Measurements from ENCODE around the gene DHRSX. TPM values are rescaled to one million over a fixed set of nuclear protein-coding genes. Genes with fewer than 3 reads are reported as not detected.
"Not testable (repeated sequence)": the region's sequence is repeated elsewhere in the genome, so short reads cannot be mapped to it uniquely, and the experiment has no call there.

The DHRSX gene
- total and polyA plus RNA-seq, 3 donors from 2014 or later = 15.3 to 31.3 (median 29.2) TPM

DNA sequence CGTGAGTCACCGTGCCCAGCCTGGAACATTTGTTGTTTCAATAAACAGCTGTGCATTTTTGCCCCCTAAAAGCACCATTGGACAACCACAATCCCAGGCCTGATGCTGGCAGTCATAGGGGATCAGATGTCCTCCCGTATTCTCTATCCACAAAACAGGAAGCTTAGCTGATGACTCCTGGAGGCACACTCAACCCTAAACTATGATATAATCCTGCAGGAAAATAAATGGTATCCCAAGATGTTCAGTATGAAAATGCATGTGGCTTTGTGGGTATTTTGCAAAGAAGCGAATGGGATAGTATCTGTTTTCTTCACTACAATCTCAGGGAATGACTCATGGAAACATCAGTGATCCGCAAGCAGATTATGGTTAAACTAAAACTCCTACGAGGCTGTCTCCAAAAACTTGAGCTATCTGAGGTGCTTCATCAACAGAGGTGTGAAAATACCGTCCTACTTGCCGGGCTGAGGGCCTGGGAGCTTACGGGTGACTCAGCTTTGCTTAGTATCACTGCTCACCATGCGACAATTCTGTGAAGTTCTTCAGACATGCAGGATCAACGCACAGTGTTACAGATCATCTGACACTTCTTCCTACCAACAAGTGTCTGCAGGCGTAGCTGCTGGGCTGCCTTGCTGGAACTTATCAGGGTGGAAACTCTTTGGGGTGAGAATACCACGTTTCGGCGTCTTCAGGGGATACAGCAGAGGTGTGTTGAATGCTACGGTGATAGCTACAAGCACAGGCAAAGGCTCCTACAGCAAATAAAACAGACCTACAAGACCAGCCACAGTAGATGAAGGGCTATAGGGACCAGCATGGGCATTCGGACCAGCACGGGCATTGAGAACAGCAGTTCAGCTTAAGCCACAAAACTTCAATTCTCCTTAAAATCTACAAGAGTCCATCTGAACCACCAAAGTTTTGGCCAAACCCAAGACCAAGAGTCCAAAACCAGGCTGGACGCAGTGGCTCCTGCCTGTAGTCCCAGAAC lies 148.5 kb downstream of the DHRSX start:
- H3K27me3 ChIP-seq = no peaks in the 10 kb centered on the region
- 89% methylated on average over 11 to 19 of the region's 19 CpGs for WGBS, 2 donors
- no peak for DNase-seq
- H3K27ac ChIP-seq = no peak overlapping the region
- no peak overlapping the region for H3K4me3 ChIP-seq
- TF ChIP-seq, protein P1, sequence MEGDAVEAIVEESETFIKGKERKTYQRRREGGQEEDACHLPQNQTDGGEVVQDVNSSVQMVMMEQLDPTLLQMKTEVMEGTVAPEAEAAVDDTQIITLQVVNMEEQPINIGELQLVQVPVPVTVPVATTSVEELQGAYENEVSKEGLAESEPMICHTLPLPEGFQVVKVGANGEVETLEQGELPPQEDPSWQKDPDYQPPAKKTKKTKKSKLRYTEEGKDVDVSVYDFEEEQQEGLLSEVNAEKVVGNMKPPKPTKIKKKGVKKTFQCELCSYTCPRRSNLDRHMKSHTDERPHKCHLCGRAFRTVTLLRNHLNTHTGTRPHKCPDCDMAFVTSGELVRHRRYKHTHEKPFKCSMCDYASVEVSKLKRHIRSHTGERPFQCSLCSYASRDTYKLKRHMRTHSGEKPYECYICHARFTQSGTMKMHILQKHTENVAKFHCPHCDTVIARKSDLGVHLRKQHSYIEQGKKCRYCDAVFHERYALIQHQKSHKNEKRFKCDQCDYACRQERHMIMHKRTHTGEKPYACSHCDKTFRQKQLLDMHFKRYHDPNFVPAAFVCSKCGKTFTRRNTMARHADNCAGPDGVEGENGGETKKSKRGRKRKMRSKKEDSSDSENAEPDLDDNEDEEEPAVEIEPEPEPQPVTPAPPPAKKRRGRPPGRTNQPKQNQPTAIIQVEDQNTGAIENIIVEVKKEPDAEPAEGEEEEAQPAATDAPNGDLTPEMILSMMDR (IDR thresholded peaks at IDR 0.05) = no peak
- no peak for TF ChIP-seq POLR2A (IDR thresholded peaks at IDR 0.05)
- intact Hi-C loops (cut with DNase I; ENCODE audit: low total_unique reads) = no loop called here
- H3K36me3 ChIP-seq (ENCODE audit: low read depth, missing control alignments) = no peaks in the 10 kb centered on the region
- H3K4me1 ChIP-seq = no peaks in the 10 kb centered on the region
- H3K9me3 ChIP-seq = no peaks in the 10 kb centered on the region

DNA sequence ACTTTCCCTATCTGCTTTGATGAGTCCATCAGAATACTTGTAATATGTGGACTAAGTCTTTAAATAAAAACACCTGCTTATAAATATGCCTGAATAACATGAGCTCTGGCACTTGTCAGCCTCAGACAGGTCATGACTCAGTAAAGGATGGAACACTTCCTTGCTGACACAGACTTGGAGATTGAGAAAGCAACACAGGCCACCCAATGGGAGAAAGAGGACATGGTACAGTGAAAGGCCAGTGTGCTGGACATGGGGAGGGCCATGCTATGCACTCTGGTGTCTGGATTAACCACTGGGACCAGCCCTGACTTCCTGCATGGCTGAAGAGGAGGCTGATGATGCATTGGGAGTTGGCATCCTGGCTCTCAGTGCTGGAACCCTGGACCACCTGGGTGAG lies 149.5 kb downstream of the DHRSX start:
- Histone ChIP-seq H3K36me3 (ENCODE audit: low read depth, missing control alignments) (no peaks in the 10 kb centered on the region), H3K4me3 (no peak overlapping the region), H3K27ac (no peak overlapping the region), H3K4me1 (no peaks in the 10 kb centered on the region), H3K9me3 (no peaks in the 10 kb centered on the region), H3K27me3 (no peaks in the 10 kb centered on the region)
- intact Hi-C loops (cut with DNase I; ENCODE audit: low total_unique reads) = no loop called here
- DNase-seq = no peak
- TF ChIP-seq, protein P1 (IDR thresholded peaks at IDR 0.05) = no peak
- no peak for TF ChIP-seq POLR2A (IDR thresholded peaks at IDR 0.05)

DNA sequence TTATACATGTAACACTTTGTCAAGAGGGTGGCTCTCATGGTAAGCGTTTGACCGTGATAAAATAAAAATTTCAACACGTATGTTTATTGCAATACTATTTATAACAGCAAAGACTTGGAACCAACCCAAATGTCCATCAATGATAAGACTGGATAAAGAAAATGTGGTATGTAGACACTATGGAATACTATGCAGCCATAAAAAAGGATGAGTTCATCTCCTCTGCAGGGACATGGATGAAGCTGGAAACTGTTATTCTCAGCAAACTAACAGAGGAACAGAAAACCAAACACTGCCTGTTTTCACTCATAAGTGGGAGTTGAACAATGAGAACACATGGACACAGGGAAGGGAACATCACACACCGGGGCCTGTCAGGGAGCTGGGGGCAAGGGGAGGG lies 150.1 kb downstream of the DHRSX start:
- not testable (repeated sequence) for H3K9me3 ChIP-seq

DNA sequence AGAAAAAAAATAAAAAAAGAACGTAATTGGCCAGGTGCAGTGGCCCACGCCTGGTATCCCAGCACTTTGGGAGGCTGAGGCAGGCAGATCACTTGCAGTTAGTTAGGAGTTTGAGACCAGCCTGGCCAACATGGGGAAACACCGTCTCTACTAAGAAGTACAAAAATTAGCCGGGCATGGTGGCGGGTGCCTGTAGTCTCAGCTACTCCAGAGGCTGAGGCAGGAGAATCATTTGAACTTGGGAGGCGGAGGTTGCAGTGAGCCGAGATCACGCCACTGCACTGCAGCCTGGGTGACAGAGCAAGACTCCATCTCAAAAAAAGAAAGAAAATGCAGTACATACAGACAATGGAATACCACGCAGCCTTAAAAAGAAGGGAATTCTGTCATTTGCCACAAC lies 150.7 kb downstream of the DHRSX start:
- WGBS, 2 donors = 92 to 97% methylated on average over 9 of the region's 9 CpGs
- intact Hi-C loops (cut with DNase I; ENCODE audit: low total_unique reads) = not testable (repeated sequence)

More for the DNA sequence above, 150.1 kb downstream of the DHRSX start:
- intact Hi-C loops (cut with DNase I; ENCODE audit: low total_unique reads); H3K36me3 ChIP-seq (ENCODE audit: low read depth, missing control alignments); H3K4me3 ChIP-seq; DNase-seq; H3K27me3 ChIP-seq; H3K4me1 ChIP-seq; H3K27ac ChIP-seq: not testable (repeated sequence)
- WGBS, 2 donors = 83 to 90% methylated on average over 4 of the region's 4 CpGs

DNA sequence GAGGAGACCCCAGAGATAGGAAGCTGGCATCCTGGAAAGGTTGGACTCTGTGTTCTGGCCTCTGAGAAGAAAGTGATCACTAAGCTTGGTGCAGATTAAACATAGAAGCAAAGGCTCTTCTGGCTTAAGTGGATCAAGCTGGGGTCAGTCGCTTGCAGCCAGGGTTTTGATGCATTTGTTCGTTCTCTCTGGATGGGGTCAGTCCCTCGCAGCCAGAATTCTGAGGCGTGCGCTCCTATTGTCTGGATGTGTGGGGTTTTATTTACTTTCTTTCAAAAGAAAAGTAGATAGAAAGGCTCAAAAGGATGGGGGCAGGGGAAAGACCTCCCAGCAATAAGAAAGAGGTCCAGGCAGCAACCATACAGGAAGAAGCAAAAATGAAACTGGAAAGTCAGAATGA lies 152.6 kb downstream of the DHRSX start:
- Histone ChIP-seq H3K4me3 (no peak overlapping the region), H3K4me1 (no peaks in the 10 kb centered on the region), H3K27me3 (no peaks in the 10 kb centered on the region), H3K27ac (no peak overlapping the region), H3K36me3 (ENCODE audit: low read depth, missing control alignments) (no peaks in the 10 kb centered on the region), H3K9me3 (no peaks in the 10 kb centered on the region)
- WGBS, 2 donors = 73 to 79% methylated on average over 5 of the region's 5 CpGs
- intact Hi-C loops (cut with DNase I; ENCODE audit: low total_unique reads) = no loop called here
- TF ChIP-seq, protein P1 (IDR thresholded peaks at IDR 0.05) = no peak
- no peak for TF ChIP-seq POLR2A (IDR thresholded peaks at IDR 0.05)
- no peak for DNase-seq

More for the DNA sequence above, 150.7 kb downstream of the DHRSX start:
- not testable (repeated sequence) for H3K36me3 ChIP-seq (ENCODE audit: low read depth, missing control alignments); H3K4me1 ChIP-seq; DNase-seq; H3K4me3 ChIP-seq; H3K27ac ChIP-seq; H3K9me3 ChIP-seq; H3K27me3 ChIP-seq

Measured in testis (tissue), 3 donors.